Caki2 (cell line): ENCODE measurements around the gene NEK2. TPM values are rescaled to one million over a fixed set of nuclear protein-coding genes. Genes with fewer than 3 reads are reported as not detected.
"Not testable (repeated sequence)": the region's sequence is repeated elsewhere in the genome, so short reads cannot be mapped to it uniquely, and the experiment has no call there.

Source experiments
- DNase-seq: peaks from one replicate; pipeline ENCODE4 v3.0.0-alpha.2; 2015; ENCODE audit warnings: low read depth
- in situ Hi-C: cut with HindIII; loops from 2 replicates; pipeline ENCODE4 v1.10.0; 2016; ENCODE audit warnings: low sequenced_read_pairs, low pct_unique_long_range_greater_than_20kb, mixed read lengths
- total RNA-seq: library from RNA; depleted of rRNA; stranded (reverse); fragments of >200 nt; shearing (Covaris generic); gene quantifications from 2 replicates; pipeline ENCODE4 v1.2.3, GENCODE V29; 2014; ENCODE audit warnings: low replicate concordance

The NEK2 gene
- total RNA-seq, 1 experiment from 2014 or later = 39.9 TPM

DNA sequence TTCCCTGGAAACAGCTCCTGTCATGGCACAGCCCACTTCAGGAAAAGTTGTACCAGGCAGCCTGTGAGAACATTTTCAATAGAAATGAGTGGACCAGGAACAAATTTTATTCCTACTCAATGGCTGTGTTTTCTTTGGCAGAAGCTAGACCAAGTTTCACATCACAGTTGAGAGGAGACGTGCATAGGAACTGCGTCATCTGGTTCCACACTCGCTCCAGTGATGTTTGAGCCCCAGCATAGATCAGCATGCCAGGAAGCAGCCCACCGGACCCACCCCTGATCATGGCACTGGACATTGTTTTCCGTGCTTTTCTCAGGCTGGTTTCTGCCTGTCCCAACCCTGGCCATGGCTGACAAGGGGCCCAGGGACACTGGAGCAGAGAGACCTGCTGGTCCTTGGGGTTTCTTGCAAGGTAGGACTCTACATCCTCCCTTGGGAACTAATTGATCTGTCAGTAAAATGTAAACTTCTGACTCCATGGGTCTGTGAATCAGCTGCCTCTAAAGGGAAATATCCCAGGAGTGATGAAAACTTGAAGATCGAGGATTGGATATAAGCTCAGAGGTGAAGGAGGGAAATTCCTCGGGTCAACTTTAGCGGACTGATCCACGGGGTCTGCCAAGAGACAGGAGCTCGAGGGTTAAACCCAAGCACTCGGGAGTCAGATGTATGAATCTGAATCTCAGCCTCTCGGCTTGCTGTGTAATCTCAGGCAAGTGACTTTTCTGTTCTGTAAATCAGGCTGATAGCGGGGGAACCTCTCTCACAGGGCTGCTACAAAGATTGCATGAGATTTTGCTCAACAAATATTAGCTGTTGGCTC lies 35.7 kb downstream of the NEK2 start:
- DNase-seq = peak; percentile 94
- in situ Hi-C loops = no loop called here

DNA sequence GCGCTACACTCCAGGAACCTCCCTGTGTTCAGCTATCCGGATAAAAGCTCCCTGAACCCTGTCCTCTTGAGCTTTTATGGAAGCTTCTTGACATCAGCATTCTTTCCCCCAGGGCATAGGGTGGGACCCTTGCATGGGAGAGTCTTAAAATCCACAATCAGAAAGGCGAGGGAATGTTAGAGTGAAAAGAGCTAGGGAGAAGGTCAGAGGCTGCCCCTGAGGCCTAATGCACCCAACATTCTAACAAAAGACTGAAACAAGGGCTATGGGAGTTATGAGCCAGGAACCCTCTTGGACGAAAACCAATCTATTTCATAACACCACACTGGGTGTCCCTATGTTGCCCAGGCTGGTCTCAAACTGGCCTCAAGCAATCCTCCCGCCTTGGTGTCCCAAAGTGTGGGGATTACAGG lies 36.7 kb downstream of the NEK2 start:
- in situ Hi-C loops = no loop called here
- no peak for DNase-seq

DNA sequence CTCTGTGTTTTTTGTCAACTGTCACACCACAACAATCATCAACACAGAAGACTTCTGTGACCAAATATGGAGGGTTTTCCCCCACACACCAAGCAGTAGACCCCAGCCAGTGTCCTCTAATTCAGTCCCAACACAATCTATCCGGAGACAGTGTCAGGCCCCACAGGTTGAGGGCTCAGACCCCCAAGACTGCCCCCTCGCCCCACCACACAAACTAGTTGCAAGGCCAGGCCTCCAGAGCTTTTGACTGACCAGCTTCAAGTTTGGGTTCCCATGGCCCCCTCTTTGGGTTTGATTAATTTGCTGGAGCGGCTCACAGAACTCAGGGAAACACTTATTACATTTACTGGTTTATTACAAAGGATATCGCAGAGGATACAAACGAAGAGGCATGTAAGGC lies 37.2 kb downstream of the NEK2 start:
- DNase-seq = no peak
- in situ Hi-C loops = no loop called here

- in situ Hi-C loops = no loop called here
- no peak for DNase-seq
Observed at GRCh38 chr1:211637066-211637465, 38.4 kb downstream of the NEK2 start.

GRCh38 chr1:211636575-211637029 lies 38.8 kb downstream of the NEK2 start:
- DNase-seq = peak; percentile 89

GRCh38 chr1:211635597-211636205 lies 39.7 kb downstream of the NEK2 start:
- DNase-seq = no peak
- in situ Hi-C loops = no loop called here

More at GRCh38 chr1:211636575-211637029, 38.8 kb downstream of the NEK2 start:
- in situ Hi-C loops = not testable (repeated sequence)

- in situ Hi-C loops = no loop called here
- DNase-seq = no peak
Observed at GRCh38 chr1:211634931-211635330, 40.5 kb downstream of the NEK2 start.

DNA sequence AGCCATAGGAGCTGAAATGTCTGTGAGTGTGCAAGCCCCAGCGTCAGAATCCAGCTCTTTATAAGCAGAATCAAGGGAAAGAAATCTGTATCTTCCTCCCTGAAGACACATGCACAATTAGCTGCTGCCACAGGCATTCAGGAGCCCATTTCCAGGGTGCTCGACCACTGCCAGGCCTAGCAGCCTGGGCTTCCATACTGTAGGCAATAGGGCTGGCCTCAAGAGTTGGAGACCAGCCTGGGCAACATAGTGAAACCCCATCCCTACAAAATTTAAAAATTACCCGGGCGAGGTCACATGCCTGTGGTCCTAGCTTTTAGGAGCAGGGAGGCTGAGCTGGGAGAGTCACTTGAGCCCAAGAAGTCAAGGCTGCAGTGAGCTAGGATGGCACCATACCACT lies 41.0 kb downstream of the NEK2 start:
- in situ Hi-C loops = no loop called here
- DNase-seq = no peak

- peak; percentile 81 for DNase-seq
Observed at GRCh38 chr1:211633524-211633846, 41.9 kb downstream of the NEK2 start.

DNA sequence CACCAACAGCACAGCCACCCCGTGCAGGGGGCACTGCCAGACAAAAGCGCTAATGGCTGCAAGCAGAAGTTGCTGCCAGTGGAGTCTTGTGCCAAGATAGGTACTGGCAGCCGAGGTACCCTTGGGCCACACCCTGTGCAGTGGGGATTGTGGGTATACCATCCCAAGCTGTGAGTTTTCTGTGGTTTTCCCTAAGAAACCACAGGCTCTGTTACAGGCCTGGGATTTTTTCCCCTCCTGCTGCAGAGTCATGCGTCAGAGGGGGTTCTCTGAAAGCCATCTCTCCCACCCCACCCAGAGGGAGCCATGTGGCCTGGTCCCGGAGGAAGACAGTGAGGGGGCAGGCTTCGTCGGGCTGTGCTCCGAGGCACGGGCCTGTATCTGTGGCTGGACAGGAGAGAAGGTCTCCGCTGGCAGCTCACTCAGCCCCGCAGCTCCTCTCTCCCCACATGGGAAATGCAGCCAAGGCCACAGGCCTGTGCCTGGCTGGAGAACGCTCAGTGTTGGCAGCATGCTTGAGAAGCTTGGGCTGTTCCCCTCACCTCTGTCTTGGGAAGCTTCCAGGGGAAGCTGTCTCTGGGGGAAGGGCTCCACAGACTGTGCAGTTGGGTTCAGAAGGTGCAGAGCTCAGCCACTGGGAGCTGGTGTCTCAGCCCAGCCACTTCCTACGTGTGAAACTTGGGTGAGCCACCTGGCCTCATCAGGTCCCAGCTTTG lies 42.5 kb downstream of the NEK2 start:
- peak; percentile 62 for DNase-seq
- in situ Hi-C loops = no loop called here

More at GRCh38 chr1:211633524-211633846, 41.9 kb downstream of the NEK2 start:
- in situ Hi-C loops = no loop called here

- in situ Hi-C loops = no loop called here
- DNase-seq = no peak
Observed at GRCh38 chr1:211632117-211632807, 43.2 kb downstream of the NEK2 start.

DNA sequence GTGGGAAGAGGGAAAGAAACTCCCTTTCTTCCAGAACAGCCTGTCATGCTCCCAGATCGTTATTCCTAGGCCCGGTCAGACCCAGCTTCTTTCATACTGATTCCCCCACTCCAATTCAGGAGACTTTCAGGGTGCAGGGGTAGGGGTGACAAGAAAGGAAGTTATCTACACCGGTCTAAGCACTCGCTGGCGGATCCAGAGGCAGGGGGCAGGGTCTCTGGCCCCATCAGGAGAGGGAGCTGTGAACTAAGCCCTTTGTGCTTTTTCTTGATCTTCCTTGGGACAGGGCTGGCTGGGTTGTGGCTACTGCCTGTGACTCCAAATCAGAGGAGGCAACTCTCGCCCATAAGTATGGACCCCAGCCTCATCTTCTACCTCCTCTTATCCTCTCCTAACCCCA lies 44.3 kb downstream of the NEK2 start:
- in situ Hi-C loops = no loop called here
- no peak for DNase-seq

- in situ Hi-C loops = no loop called here
- DNase-seq = no peak
Observed at GRCh38 chr1:211630236-211631081, 45.0 kb downstream of the NEK2 start.

GRCh38 chr1:211628417-211628816 lies 47.0 kb downstream of the NEK2 start:
- no peak for DNase-seq
- in situ Hi-C loops = no loop called here

DNA sequence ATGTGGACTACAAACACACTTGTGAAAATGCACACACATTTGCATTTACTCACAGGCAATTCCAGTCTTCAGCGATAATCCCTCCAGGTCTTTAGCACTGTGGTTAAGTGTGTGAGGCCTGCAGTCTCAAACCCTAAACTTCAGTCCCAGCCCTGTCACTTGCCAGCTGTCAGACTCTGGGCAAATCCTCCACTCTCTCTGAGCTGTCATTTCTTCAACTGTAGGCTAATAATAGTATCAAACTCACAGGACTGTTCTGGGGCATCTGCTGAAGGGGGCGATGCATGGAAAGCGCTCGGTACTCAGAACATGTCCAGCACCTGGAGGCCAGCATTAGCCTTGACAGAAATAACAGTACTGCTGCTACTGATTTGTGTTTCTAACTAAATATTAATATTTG lies 48.2 kb downstream of the NEK2 start:
- DNase-seq = no peak
- in situ Hi-C loops = no loop called here

DNA sequence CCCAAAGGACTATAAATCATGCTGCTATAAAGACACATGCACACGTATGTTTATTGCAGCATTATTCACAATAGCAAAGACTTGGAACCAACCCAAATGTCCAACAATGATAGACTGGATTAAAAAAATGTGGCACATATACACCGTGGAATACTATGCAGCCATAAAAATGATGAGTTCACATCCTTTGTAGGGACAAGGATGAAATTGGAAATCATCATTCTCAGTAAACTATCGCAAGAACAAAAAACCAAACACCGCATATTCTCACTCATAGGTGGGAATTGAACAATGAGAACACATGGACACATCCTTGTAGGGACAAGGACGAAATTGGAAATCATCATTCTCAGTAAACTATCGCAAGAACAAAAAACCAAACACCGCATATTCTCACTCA lies 49.6 kb downstream of the NEK2 start:
- DNase-seq, in situ Hi-C loops: not testable (repeated sequence)

- in situ Hi-C loops = no loop called here
- DNase-seq = no peak
Observed at GRCh38 chr1:211625040-211625439, 50.4 kb downstream of the NEK2 start.

GRCh38 chr1:211623515-211623914 lies 51.9 kb downstream of the NEK2 start:
- in situ Hi-C loops = no loop called here
- DNase-seq = no peak
